Glutamatergic neuron (in vitro differentiated cells): ENCODE results near the gene ZNF385A. TPM values are rescaled to one million over a fixed set of nuclear protein-coding genes. Genes with fewer than 3 reads are reported as not detected.

Experiments used
- DNase-seq: peaks from one replicate; pipeline ENCODE4 v3.0.0; 2022
- H3K27ac Mint-ChIP-seq: one replicate; pipeline ENCODE4 v1.8.0; 2020; ENCODE audit warnings: mild to moderate bottlenecking, mixed read lengths, inconsistent platforms; ENCODE audit not compliant: unreplicated experiment
- H3K27me3 Mint-ChIP-seq: one replicate; pipeline ENCODE4 v1.8.0; 2020; ENCODE audit warnings: mild to moderate bottlenecking, moderate library complexity, mixed read lengths, inconsistent platforms; ENCODE audit not compliant: unreplicated experiment
- H3K36me3 Mint-ChIP-seq: one replicate; pipeline ENCODE4 v1.8.0; 2020; ENCODE audit warnings: mild to moderate bottlenecking, mixed read lengths, inconsistent platforms; ENCODE audit not compliant: unreplicated experiment
- H3K4me1 Mint-ChIP-seq: one replicate; pipeline ENCODE4 v1.8.0; 2020; ENCODE audit warnings: mild to moderate bottlenecking, low read depth, mixed read lengths, inconsistent platforms; ENCODE audit not compliant: unreplicated experiment
- H3K4me3 Mint-ChIP-seq: one replicate; pipeline ENCODE4 v1.8.0; 2020; ENCODE audit warnings: mild to moderate bottlenecking, mixed read lengths, inconsistent platforms; ENCODE audit not compliant: unreplicated experiment
- H3K9me3 Mint-ChIP-seq: one replicate; pipeline ENCODE4 v1.8.0; 2020; ENCODE audit warnings: mild to moderate bottlenecking, moderate library complexity, mixed read lengths, inconsistent platforms; ENCODE audit not compliant: unreplicated experiment
- CTCF ChIP-seq: fragments of 200-600 bp; sonication (generic); IDR thresholded peaks from one replicate; pipeline ENCODE4 v1.5.0; 2021; ENCODE audit not compliant: partially characterized antibody, unreplicated experiment
- total RNA-seq: library from RNA; stranded (reverse); fragmentation: NEBNext Ultra II Directional; extraction: Animal tissue kit (Norgen Biotek cat#: 25700); gene quantifications from one replicate; pipeline ENCODE4 v1.2.1, GENCODE V29; 2021; ENCODE audit not compliant: unreplicated experiment

Gene ZNF385A
- total RNA-seq, 1 donor from 2014 or later: 26.6 TPM

GRCh38 chr12:54379398-54380201 is 4.9 kb downstream of the ZNF385A start:
- peak; percentile 98 for DNase-seq
- Mint-ChIP-seq H3K4me3 (peak overlapping the region; percentile 88), H3K4me1 (peaks cover 21% of the 10 kb centered on the region), H3K9me3 (peaks cover 6% of the 10 kb centered on the region), H3K27me3 (peaks cover 9% of the 10 kb centered on the region), H3K36me3 (peaks cover 4% of the 10 kb centered on the region), H3K27ac (peak overlapping the region; percentile 40)
- peak; percentile 98 for TF ChIP-seq CTCF

GRCh38 chr12:54378796-54379397 is 5.6 kb downstream of the ZNF385A start:
- Mint-ChIP-seq H3K36me3 (peaks cover 2% of the 10 kb centered on the region), H3K4me1 (peaks cover 19% of the 10 kb centered on the region), H3K9me3 (peaks cover 6% of the 10 kb centered on the region), H3K27me3 (peaks cover 9% of the 10 kb centered on the region), H3K4me3 (peak overlapping the region; percentile 88), H3K27ac (no peak overlapping the region)
- peak; percentile 81 for DNase-seq
- no peak for TF ChIP-seq CTCF

GRCh38 chr12:54377797-54378515 is 6.6 kb downstream of the ZNF385A start:
- H3K27me3 Mint-ChIP-seq: peaks cover 9% of the 10 kb centered on the region
- DNase-seq: no peak
- no peaks in the 10 kb centered on the region for H3K36me3 Mint-ChIP-seq
- H3K4me1 Mint-ChIP-seq: peaks cover 15% of the 10 kb centered on the region
- H3K9me3 Mint-ChIP-seq: peaks cover 6% of the 10 kb centered on the region
- H3K4me3 Mint-ChIP-seq: peak overlapping the region; percentile 82
- H3K27ac Mint-ChIP-seq: no peak overlapping the region
- TF ChIP-seq CTCF: no peak

- DNase-seq: no peak
- H3K9me3 Mint-ChIP-seq: peaks cover 6% of the 10 kb centered on the region
- H3K36me3 Mint-ChIP-seq: no peaks in the 10 kb centered on the region
- H3K4me3 Mint-ChIP-seq: no peak overlapping the region
- no peak for TF ChIP-seq CTCF
- peaks cover 16% of the 10 kb centered on the region for H3K4me1 Mint-ChIP-seq
- no peak overlapping the region for H3K27ac Mint-ChIP-seq
- peaks cover 9% of the 10 kb centered on the region for H3K27me3 Mint-ChIP-seq
Measured at GRCh38 chr12:54377007-54377406, 7.5 kb downstream of the ZNF385A start.

- Mint-ChIP-seq H3K27me3 (peaks cover 9% of the 10 kb centered on the region), H3K4me1 (peaks cover 17% of the 10 kb centered on the region), H3K36me3 (no peaks in the 10 kb centered on the region), H3K9me3 (peaks cover 6% of the 10 kb centered on the region), H3K27ac (no peak overlapping the region), H3K4me3 (no peak overlapping the region)
- TF ChIP-seq CTCF: no peak
- DNase-seq: no peak
Measured at GRCh38 chr12:54376596-54376995, 7.9 kb downstream of the ZNF385A start.
